ENCODE data around the gene CREB5.

The CREB5 gene

GRCh38 chr7:28766359-28766758 is 354.0 kb downstream of the CREB5 start:
- TF ChIP-seq POLR2AphosphoS5 (IDR thresholded peaks at IDR 0.05; ENCODE audit: low read depth, low read length) = no peak
- TF ChIP-seq FOXP2 (optimal IDR thresholded peaks at IDR 0.05; ENCODE audit: borderline replicate concordance, extremely low read depth, extremely low read length, insufficient read depth) = no peak
- no peak for TF ChIP-seq SIN3A (IDR thresholded peaks at IDR 0.05; ENCODE audit: borderline replicate concordance, insufficient read depth, low read length)
- TF ChIP-seq TAF1 (IDR thresholded peaks at IDR 0.05; ENCODE audit: borderline replicate concordance, insufficient read depth, low read length) = no peak
- no peak for TF ChIP-seq REST (IDR thresholded peaks at IDR 0.05; ENCODE audit: insufficient read depth in 1 of 2, low read depth in 2 of 2, low read length in 2 of 2)

GRCh38 chr7:28767356-28767755 is 355.0 kb downstream of the CREB5 start:
- TF ChIP-seq TAF1 (IDR thresholded peaks at IDR 0.05; ENCODE audit: borderline replicate concordance, insufficient read depth, low read length) (no peak), SIN3A (IDR thresholded peaks at IDR 0.05; ENCODE audit: borderline replicate concordance, insufficient read depth, low read length) (no peak), REST (IDR thresholded peaks at IDR 0.05; ENCODE audit: insufficient read depth in 1 of 2, low read depth in 2 of 2, low read length in 2 of 2) (no peak), POLR2AphosphoS5 (IDR thresholded peaks at IDR 0.05; ENCODE audit: low read depth, low read length) (no peak), FOXP2 (optimal IDR thresholded peaks at IDR 0.05; ENCODE audit: borderline replicate concordance, extremely low read depth, extremely low read length, insufficient read depth) (no peak)

- TF ChIP-seq REST (IDR thresholded peaks at IDR 0.05; ENCODE audit: insufficient read depth in 1 of 2, low read depth in 2 of 2, low read length in 2 of 2) (peak in 1 of 2 experiments; percentile 74; a peak in 1 of 4 replicates), FOXP2 (optimal IDR thresholded peaks at IDR 0.05; ENCODE audit: borderline replicate concordance, extremely low read depth, extremely low read length, insufficient read depth) (no peak), TAF1 (IDR thresholded peaks at IDR 0.05; ENCODE audit: borderline replicate concordance, insufficient read depth, low read length) (0 out of 2 replicates have a peak, but pooled peaks have one; percentile 52), SIN3A (IDR thresholded peaks at IDR 0.05; ENCODE audit: borderline replicate concordance, insufficient read depth, low read length) (peak; percentile 83; the same call in 1 of the 2 replicates), POLR2AphosphoS5 (IDR thresholded peaks at IDR 0.05; ENCODE audit: low read depth, low read length) (peak; percentile 87)
These were observed 356.3 kb downstream of the CREB5 start for GRCh38 chr7:28768577-28769147.

- TF ChIP-seq SIN3A (IDR thresholded peaks at IDR 0.05; ENCODE audit: borderline replicate concordance, insufficient read depth, low read length) (no peak), TAF1 (IDR thresholded peaks at IDR 0.05; ENCODE audit: borderline replicate concordance, insufficient read depth, low read length) (no peak), POLR2AphosphoS5 (IDR thresholded peaks at IDR 0.05; ENCODE audit: low read depth, low read length) (no peak), FOXP2 (optimal IDR thresholded peaks at IDR 0.05; ENCODE audit: borderline replicate concordance, extremely low read depth, extremely low read length, insufficient read depth) (no peak), REST (IDR thresholded peaks at IDR 0.05; ENCODE audit: insufficient read depth in 1 of 2, low read depth in 2 of 2, low read length in 2 of 2) (no peak)
These were observed 359.7 kb downstream of the CREB5 start for GRCh38 chr7:28771906-28772622.
